Nephron (organoid): ENCODE measurements around the gene TFPI2.

ENCODE experiments used
- H3K27ac Mint-ChIP-seq, 3 experiments: 2 replicates each; pipeline ENCODE4 v1.8.0; 2020; ENCODE audit warnings: mixed read lengths in 3 of 3, mild to moderate bottlenecking in 2 of 3, moderate library complexity in 1 of 3
- H3K27me3 Mint-ChIP-seq: 2 replicates; pipeline ENCODE4 v1.8.0; 2021; ENCODE audit warnings: low read depth, mild to moderate bottlenecking, moderate library complexity, mixed read lengths
- H3K36me3 Mint-ChIP-seq: 2 replicates; pipeline ENCODE4 v1.8.0; 2020; ENCODE audit warnings: low read depth, mixed read lengths
- H3K4me1 Mint-ChIP-seq: 2 replicates; pipeline ENCODE4 v1.8.0; 2020; ENCODE audit warnings: mixed read lengths
- H3K4me3 Mint-ChIP-seq, 3 experiments: 2 replicates each; pipeline ENCODE4 v1.8.0; 2020; ENCODE audit warnings: mild to moderate bottlenecking in 3 of 3, mixed read lengths in 3 of 3, moderate library complexity in 2 of 3
- H3K9me3 Mint-ChIP-seq: 2 replicates; pipeline ENCODE4 v1.8.0; 2020; ENCODE audit warnings: mixed read lengths
- CTCF ChIP-seq, 3 experiments: fragments of 200-600 bp; sonication (generic); IDR thresholded peaks; one replicate each; pipeline ENCODE4 v1.5.0; 2021; ENCODE audit warnings: antibody characterized with exemption in 3 of 3; ENCODE audit not compliant: unreplicated experiment in 3 of 3

TFPI2 gene

GRCh38 chr7:93927585-93927984 lies 37.0 kb upstream of the TFPI2 start:
- H3K27ac Mint-ChIP-seq = no peak overlapping the region
- TF ChIP-seq CTCF (IDR thresholded peaks at IDR 0.05; ENCODE audit: unreplicated experiment in 3 of 3) = no peak
- H3K4me1 Mint-ChIP-seq = peaks cover 20% of the 10 kb centered on the region
- no peaks in the 10 kb centered on the region for H3K27me3 Mint-ChIP-seq
- peaks cover 19% of the 10 kb centered on the region for H3K36me3 Mint-ChIP-seq
- H3K9me3 Mint-ChIP-seq = no peaks in the 10 kb centered on the region
- no peak overlapping the region for H3K4me3 Mint-ChIP-seq

- Mint-ChIP-seq H3K9me3 (no peaks in the 10 kb centered on the region), H3K27me3 (no peaks in the 10 kb centered on the region), H3K4me3 (no peak overlapping the region), H3K4me1 (peaks cover 20% of the 10 kb centered on the region), H3K36me3 (peaks cover 19% of the 10 kb centered on the region), H3K27ac (peak overlapping the region in 1 of 3 experiments; percentile 1)
- TF ChIP-seq CTCF (IDR thresholded peaks at IDR 0.05; ENCODE audit: unreplicated experiment in 3 of 3) = no peak
These were observed 36.2 kb upstream of the TFPI2 start for GRCh38 chr7:93926800-93927199.

- Mint-ChIP-seq H3K4me3 (peak overlapping the region; percentile 87 to 97 (median 94)), H3K9me3 (no peaks in the 10 kb centered on the region), H3K27me3 (no peaks in the 10 kb centered on the region), H3K4me1 (peaks cover 35% of the 10 kb centered on the region), H3K36me3 (peaks cover 19% of the 10 kb centered on the region), H3K27ac (peak overlapping the region; percentile 94 to 98 (median 96))
- no peak for TF ChIP-seq CTCF (IDR thresholded peaks at IDR 0.05; ENCODE audit: unreplicated experiment in 3 of 3)
These were observed 33.4 kb upstream of the TFPI2 start for GRCh38 chr7:93923942-93924341.

GRCh38 chr7:93923296-93923695 lies 32.7 kb upstream of the TFPI2 start:
- peaks cover 35% of the 10 kb centered on the region for H3K4me1 Mint-ChIP-seq
- peak overlapping the region; percentile 94 to 98 (median 96) for H3K27ac Mint-ChIP-seq
- peaks cover 19% of the 10 kb centered on the region for H3K36me3 Mint-ChIP-seq
- H3K4me3 Mint-ChIP-seq = peak overlapping the region; percentile 87 to 97 (median 94)
- no peaks in the 10 kb centered on the region for H3K9me3 Mint-ChIP-seq
- H3K27me3 Mint-ChIP-seq = no peaks in the 10 kb centered on the region
- TF ChIP-seq CTCF (IDR thresholded peaks at IDR 0.05; ENCODE audit: unreplicated experiment in 3 of 3) = no peak

GRCh38 chr7:93921607-93922566 lies 31.3 kb upstream of the TFPI2 start, which contains the start of gene GNG11:
Gene GNG11 (plus strand): TSS chr7:93921735. CDS start chr7:93922138, 403 bp downstream.
- Mint-ChIP-seq H3K4me3 (peak within 1 kb of the TSS; percentile 87 to 97 (median 94)), H3K9me3 (no peaks in the 10 kb centered on the region), H3K27ac (peak within 1 kb of the TSS; percentile 94 to 98 (median 96)), H3K27me3 (no peaks in the 10 kb centered on the region), H3K36me3 (peaks cover 13% of the 10 kb centered on the region), H3K4me1 (peaks cover 39% of the 10 kb centered on the region)
- no peak for TF ChIP-seq CTCF (IDR thresholded peaks at IDR 0.05; ENCODE audit: unreplicated experiment in 3 of 3)
